DMS79 (cell line): ENCODE measurements around the gene EPAS1.
A peak's percentile ranks its signal among the peaks of the same experiment; 100 is the strongest.

Experiments used
- DNase-seq: peaks from one replicate; lab custom pipeline; 2025; lab: John Stamatoyannopoulos, UW

The EPAS1 gene

GRCh38 chr2:46296840-46297545 is at the start of gene EPAS1:
Gene EPAS1 (plus strand): TSS chr2:46297407. CDS start chr2:46297912, 505 bp downstream.
- peak; percentile 13 for DNase-seq

GRCh38 chr2:46248171-46248570 is 49.0 kb upstream of the EPAS1 start:
- no peak for DNase-seq

- DNase-seq, result no peak
Measured at GRCh38 chr2:46249654-46250053, 47.6 kb upstream of the EPAS1 start.

GRCh38 chr2:46252891-46253659 is 44.1 kb upstream of the EPAS1 start:
- no peak for DNase-seq

GRCh38 chr2:46254474-46254873 is 42.7 kb upstream of the EPAS1 start:
- no peak for DNase-seq

GRCh38 chr2:46256563-46257142 is 40.6 kb upstream of the EPAS1 start:
- no peak for DNase-seq

GRCh38 chr2:46257476-46257875 is 39.7 kb upstream of the EPAS1 start:
- DNase-seq, result peak; percentile 88

- no peak for DNase-seq
Measured at GRCh38 chr2:46257980-46258379, 39.2 kb upstream of the EPAS1 start.

GRCh38 chr2:46258937-46259776 is 38.0 kb upstream of the EPAS1 start:
- DNase-seq, result no peak

GRCh38 chr2:46259777-46260168 is 37.4 kb upstream of the EPAS1 start:
- DNase-seq, result no peak

GRCh38 chr2:46260305-46260704 is 36.9 kb upstream of the EPAS1 start:
- DNase-seq, result no peak

GRCh38 chr2:46262248-46262938 is 34.8 kb upstream of the EPAS1 start:
- DNase-seq, result no peak

GRCh38 chr2:46263347-46263746 is 33.9 kb upstream of the EPAS1 start:
- DNase-seq, result no peak

- no peak for DNase-seq
Measured at GRCh38 chr2:46264447-46264846, 32.8 kb upstream of the EPAS1 start.

GRCh38 chr2:46266134-46266533 is 31.1 kb upstream of the EPAS1 start:
- no peak for DNase-seq

- no peak for DNase-seq
Measured at GRCh38 chr2:46267616-46268015, 29.6 kb upstream of the EPAS1 start.

- no peak for DNase-seq
Measured at GRCh38 chr2:46268196-46268595, 29.0 kb upstream of the EPAS1 start.

- DNase-seq, result no peak
Measured at GRCh38 chr2:46269001-46269400, 28.2 kb upstream of the EPAS1 start.

GRCh38 chr2:46269544-46270273 is 27.5 kb upstream of the EPAS1 start:
- no peak for DNase-seq

- DNase-seq, result no peak
Measured at GRCh38 chr2:46270384-46270783, 26.8 kb upstream of the EPAS1 start.
